ENCODE results near the gene PLK3. TPM values are rescaled to one million over a fixed set of nuclear protein-coding genes. Genes with fewer than 3 reads are reported as not detected.
"Not testable (repeated sequence)": the region's sequence is repeated elsewhere in the genome, so short reads cannot be mapped to it uniquely, and the experiment has no call there.

The PLK3 gene
- total and polyA plus RNA-seq, 9 of the 15 experiments (the other 6 are each of a cell fraction or from before 2014, with no cell fraction given): 0.52 to 22.7 (median 11.0) TPM

DNA sequence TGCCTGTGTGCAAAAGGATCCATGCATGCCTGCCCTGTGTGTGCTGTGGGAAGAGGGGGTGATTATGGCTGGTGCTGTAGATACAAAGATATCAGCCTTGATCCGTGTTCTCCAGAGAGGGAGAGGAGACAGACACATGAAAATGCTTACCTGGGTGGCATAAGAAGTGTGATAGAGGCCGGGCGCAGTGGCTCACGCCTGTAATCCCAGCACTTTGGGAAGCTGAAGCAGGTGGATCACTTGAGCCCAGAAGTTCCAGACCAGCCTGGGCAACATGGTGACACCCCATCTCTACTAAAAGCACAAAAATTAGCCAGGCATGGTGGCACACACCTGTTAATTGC, 10.6 kb downstream of the PLK3 start:
- H3K27me3 ChIP-seq (ENCODE audit: control insufficient read depth in 2 of 2, insufficient read depth in 2 of 2, low read length in 2 of 2); ATAC-seq; H3K4me2 ChIP-seq (ENCODE audit: insufficient read depth, low read length); H3K4me3 ChIP-seq; BruUV-seq (replicated peaks); CTCF ChIA-PET (ENCODE audit: low intra/inter-chr PET ratio); DNase-seq (ENCODE audit: extremely low read depth in 1 of 4, low spot score in 3 of 4); FAIRE-seq; intact Hi-C loops (cut with micrococcal nuclease); H4K20me1 ChIP-seq (replicated peaks; ENCODE audit: control insufficient read depth, insufficient read depth, low read length); H3K9me3 ChIP-seq (replicated peaks; ENCODE audit: control insufficient read depth, insufficient read depth, low read depth, low read length); H2AFZ ChIP-seq (ENCODE audit: low read depth, low read length); H3K27ac ChIP-seq (ENCODE audit: extremely low read depth, low read depth, low read length); in situ Hi-C loops (cut with MboI); H3K9me1 ChIP-seq (ENCODE audit: control insufficient read depth, insufficient read depth, low read length); TF ChIP-seq ZNF740 (tag; IDR thresholded peaks at IDR 0.05): not testable (repeated sequence)
- 79% methylated on average over 4 of the region's 4 CpGs for WGBS (ENCODE audit: insufficient coverage, low coverage, missing lambda C conversion rate)
- Histone ChIP-seq H3K4me1 (replicated peaks in 1 of 2; ENCODE audit: control insufficient read depth in 2 of 2, insufficient read depth in 2 of 2, low read length in 2 of 2) (peaks cover 59 to 67% of the 10 kb centered on the region in 2 experiments), H3K79me2 (ENCODE audit: control insufficient read depth, insufficient read depth, low read length) (peaks cover 13% of the 10 kb centered on the region; the same call in 1 of the 3 replicates), H3K36me3 (ENCODE audit: control insufficient read depth, insufficient read depth, low read length) (peaks cover 13% of the 10 kb centered on the region; the same call in 2 of the 3 replicates), H3K9ac (ENCODE audit: insufficient read depth in 1 of 2, low read depth in 2 of 2, low read length in 2 of 2) (peak overlapping the region in 1 of 2 experiments; percentile 24; a peak in 1 of 4 replicates)
- POLR2A ChIA-PET: interaction anchor here (2.3 to 16.9 kb wide), 4 partner anchors 8 to 89 kb away, joined by 7 to 594 read pairs (median 46); partner anchors contain the start of genes PLK3 and RPS8
- 0 out of 2 replicates have a peak, but pooled peaks have one; percentile 12 for TF ChIP-seq ZNF740 (CRISPR knock-in tag; IDR thresholded peaks at IDR 0.05)

DNA sequence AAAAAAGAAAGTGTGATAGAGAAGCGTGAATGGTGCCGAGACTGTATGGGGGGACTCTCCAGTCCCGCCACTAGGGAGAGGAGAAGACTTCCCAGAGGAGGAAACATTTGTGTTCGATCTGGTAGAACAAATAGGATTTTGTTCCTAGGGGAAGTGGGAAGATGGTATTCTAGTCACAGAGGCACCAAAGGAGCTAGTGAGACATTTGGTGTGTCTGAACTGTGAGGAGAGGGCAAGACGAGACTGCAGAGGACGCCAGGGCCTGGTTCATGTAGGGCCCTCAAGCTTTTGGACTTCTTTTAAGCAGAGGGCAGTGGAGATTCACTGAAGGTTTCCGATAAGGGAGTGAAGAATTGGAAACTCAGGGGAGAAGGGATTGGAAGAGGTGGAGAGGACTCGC, 11.1 kb downstream of the PLK3 start:
- H3K27ac ChIP-seq (ENCODE audit: extremely low read depth, low read depth, low read length): peak overlapping the region; percentile 29; the same call in 1 of the 3 replicates
- peak overlapping the region; percentile 13; the same call in 1 of the 2 replicates for H3K4me2 ChIP-seq (ENCODE audit: insufficient read depth, low read length)
- no peaks in the 10 kb centered on the region for H4K20me1 ChIP-seq (replicated peaks; ENCODE audit: control insufficient read depth, insufficient read depth, low read length)
- no peak for TF ChIP-seq RUNX1 (IDR thresholded peaks at IDR 0.05; ENCODE audit: low read depth)
- TF ChIP-seq MECOM (CRISPR knock-in tag; IDR thresholded peaks at IDR 0.05): 0 out of 2 replicates have a peak, but pooled peaks have one; percentile 8
- ChIA-PET POLR2A (interaction anchor here (0.6 to 16.9 kb wide), 5 partner anchors 8 to 201 kb away, joined by 3 to 594 read pairs (median 7); partner anchors contain the start of genes RPS8 and UROD), CTCF (ENCODE audit: low intra/inter-chr PET ratio) (no interaction called here)
- ATAC-seq (no peak), DNase-seq (ENCODE audit: extremely low read depth in 1 of 4, low spot score in 3 of 4) (no peak), FAIRE-seq (no peak)
- intact Hi-C loops (cut with micrococcal nuclease) (no loop called here), in situ Hi-C loops (cut with MboI) (no loop called here)
- no peaks in the 10 kb centered on the region; the same call in 1 of the 2 replicates for H3K9me3 ChIP-seq (replicated peaks; ENCODE audit: control insufficient read depth, insufficient read depth, low read depth, low read length)
- peaks cover 8% of the 10 kb centered on the region; the same call in 2 of the 3 replicates for H3K36me3 ChIP-seq (ENCODE audit: control insufficient read depth, insufficient read depth, low read length)
- H3K79me2 ChIP-seq (ENCODE audit: control insufficient read depth, insufficient read depth, low read length): peaks cover 13% of the 10 kb centered on the region; the same call in 1 of the 3 replicates
- H2AFZ ChIP-seq (ENCODE audit: low read depth, low read length): peak overlapping the region; percentile 35; the same call in 1 of the 2 replicates
- peaks cover 58 to 62% of the 10 kb centered on the region in 2 experiments for H3K4me1 ChIP-seq (replicated peaks in 1 of 2; ENCODE audit: control insufficient read depth in 2 of 2, insufficient read depth in 2 of 2, low read length in 2 of 2)
- H3K9ac ChIP-seq (ENCODE audit: insufficient read depth in 1 of 2, low read depth in 2 of 2, low read length in 2 of 2): no peak overlapping the region; a peak in 1 of 4 replicates
- H3K27me3 ChIP-seq (ENCODE audit: control insufficient read depth in 2 of 2, insufficient read depth in 2 of 2, low read length in 2 of 2): no peaks in the 10 kb centered on the region
- 39% methylated on average over 8 of the region's 8 CpGs for whole genome bisulfite sequencing (ENCODE audit: insufficient coverage, low coverage, missing lambda C conversion rate)
- no peak overlapping the region for H3K4me3 ChIP-seq
- peaks cover 6% of the 10 kb centered on the region for H3K9me1 ChIP-seq (ENCODE audit: control insufficient read depth, insufficient read depth, low read length)
- no TSS peak for BruUV-seq (replicated peaks)
